NCI-H1105 treated with DMSO at 0.1 percent for 48 hours (cell line): ENCODE data around the gene AGBL4.
"Not testable (repeated sequence)": the region's sequence is repeated elsewhere in the genome, so short reads cannot be mapped to it uniquely, and the experiment has no call there.

ENCODE experiments used
- DNase-seq: peaks from one replicate; lab custom pipeline; 2025; lab: John Stamatoyannopoulos, UW

Gene AGBL4

GRCh38 chr1:49306507-49307070 lies 717.2 kb downstream of the AGBL4 start:
- DNase-seq: no peak

DNA sequence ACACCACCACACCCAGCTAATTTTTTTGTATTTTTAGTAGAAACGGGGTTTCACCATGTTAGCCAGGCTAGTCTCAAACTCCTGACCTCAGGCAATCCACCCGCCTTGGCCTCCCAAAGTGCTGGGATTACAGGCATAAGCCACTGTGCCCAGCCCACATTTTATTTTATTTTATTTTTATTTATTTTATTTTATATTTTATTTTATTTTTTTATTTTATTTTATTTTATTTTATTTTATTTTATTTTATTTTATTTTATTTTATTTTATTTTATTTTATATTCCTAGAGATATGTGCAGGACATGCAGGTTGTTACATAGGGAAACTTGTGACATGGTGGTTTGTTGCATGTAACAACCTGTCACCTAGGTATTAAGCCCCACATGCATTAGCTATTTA lies 721.4 kb downstream of the AGBL4 start:
- DNase-seq: not testable (repeated sequence)

DNA sequence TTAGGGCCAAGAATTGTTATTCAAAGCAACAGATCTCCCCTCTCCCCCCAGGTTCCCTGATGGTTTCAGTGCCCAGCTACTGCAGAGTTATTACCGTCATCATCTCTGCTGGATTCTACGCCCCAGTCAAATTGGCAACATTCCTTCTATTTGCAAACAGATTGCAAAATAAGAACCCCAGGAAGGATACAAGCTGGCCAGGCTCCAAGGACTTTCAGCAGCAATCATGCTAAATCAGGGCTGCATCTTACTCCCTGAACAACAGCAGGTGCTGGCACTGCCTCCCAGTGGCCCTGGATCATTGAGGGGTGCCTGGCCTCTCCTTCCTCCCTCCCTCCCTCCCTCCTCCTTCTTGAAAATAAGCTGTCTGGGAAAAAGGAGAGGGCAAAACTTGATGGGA lies 725.5 kb downstream of the AGBL4 start:
- DNase-seq: no peak

- DNase-seq: no peak
Measured at GRCh38 chr1:49297783-49298182, 726.0 kb downstream of the AGBL4 start.

DNA sequence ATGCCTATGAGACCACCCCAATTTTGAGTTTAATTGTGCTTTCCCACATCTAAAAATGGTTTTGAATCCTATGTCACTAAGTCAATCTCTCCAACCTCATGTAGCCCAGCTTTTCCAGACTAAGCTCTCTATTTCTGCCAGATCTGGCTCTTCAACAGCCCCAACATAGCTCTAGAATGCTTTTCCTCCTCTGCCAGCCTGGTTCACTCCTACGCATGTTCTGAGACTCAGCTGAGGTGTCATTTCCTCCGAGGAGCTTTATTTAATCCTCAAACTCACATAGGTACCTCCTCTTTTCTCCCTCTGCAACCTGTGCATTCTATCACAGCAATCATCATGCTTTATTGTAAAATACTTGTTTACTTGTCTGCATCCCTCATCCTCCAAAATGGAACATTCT lies 729.2 kb downstream of the AGBL4 start:
- DNase-seq: no peak

- no peak for DNase-seq
Measured at GRCh38 chr1:49293016-49293415, 730.7 kb downstream of the AGBL4 start.

- not testable (repeated sequence) for DNase-seq
Measured at GRCh38 chr1:49257211-49258049, 766.3 kb downstream of the AGBL4 start.

DNA sequence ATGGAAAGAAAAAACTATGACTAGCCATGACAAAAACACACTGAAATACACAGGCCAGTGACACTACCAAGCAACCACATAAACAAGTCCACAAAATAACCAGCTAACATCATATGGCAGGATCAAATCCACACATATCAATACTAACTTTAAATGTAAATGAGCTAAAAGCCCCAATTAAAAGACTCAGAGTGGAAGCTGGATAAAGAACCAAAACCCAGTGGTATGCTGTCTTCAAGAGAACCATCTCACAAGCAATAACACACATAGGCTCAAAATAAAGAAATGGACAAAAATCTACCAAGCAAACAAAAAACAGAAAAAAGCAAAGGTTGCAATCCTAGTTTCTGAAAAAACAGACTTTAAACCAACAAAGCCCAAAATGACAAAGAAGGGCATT lies 770.8 kb downstream of the AGBL4 start:
- no peak for DNase-seq

DNA sequence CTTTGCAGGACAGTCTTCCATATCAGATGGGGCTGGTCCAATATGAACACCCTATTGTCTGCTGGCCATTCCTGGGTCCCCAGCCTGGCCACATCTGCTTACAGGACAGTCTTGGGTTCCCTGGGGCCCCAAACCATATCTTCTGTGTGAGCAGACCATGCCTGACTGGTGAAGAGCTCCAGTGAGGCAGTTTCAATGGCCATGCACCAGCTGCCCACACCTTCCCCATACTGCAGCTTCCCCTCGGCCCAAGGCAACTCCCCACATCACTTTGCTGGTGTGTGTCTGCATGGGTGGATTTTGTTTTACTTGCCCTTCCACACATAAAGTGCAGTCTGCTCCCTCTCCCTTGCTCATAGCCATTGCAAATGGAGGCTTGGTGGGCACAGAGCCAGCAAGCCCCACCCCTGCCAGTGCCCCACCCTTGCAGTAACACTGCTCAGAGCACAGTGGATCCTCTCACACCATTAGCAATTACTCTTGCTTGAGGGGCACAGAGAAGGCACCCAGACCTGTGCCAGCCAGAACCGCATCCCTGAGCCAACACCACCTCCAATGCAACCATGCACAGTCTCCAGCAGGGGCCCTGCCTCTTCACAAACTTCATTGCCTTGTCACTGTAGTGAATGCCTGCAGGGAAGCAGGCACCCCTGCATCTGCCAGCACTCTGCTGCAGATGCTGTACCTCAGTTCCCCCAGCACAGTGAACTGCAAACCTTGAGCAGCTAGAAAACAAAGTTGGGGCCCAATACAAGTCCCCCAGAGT lies 772.6 kb downstream of the AGBL4 start:
- no peak for DNase-seq

DNA sequence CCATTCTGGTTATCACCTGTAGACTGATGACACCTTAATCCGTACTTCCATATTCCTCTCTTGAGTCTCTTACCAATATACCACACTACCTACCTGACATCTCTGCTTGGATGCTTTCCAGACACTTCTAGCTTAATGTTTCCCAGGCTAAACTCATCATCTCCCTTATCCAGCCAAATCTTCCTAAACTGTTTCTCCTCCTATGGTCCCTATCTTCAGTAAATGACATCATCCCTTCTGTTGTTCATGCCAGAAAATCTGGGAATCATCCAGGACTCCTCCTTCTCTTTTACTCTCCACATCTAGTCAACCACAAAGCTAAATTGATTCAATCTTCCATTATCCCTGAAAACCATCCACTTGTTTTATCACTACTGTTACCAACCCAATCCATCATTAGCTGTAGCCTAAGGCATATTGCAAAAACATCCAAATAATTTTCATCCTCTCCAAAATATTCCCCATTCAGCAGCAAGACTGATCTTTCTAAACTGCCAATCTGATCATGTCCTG lies 783.0 kb downstream of the AGBL4 start:
- DNase-seq: no peak

DNA sequence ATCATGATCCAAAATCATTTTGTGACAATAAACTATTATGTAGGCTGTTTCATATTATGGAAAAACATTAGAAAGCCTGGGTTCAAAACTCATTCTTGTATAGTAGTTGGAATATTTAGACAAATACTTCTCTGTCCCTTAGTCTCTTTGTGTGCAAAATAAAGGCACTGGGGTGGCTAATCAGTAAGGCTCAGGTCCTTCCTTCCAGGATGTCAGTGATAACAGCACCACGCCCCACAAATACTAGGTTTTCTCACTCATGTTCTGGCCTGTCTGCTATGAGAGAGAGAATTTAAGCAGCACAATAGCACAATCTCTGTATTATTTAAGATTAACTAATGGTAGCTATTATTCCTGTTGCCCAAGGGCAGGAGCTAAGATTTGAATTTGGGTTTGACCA lies 788.8 kb downstream of the AGBL4 start:
- no peak for DNase-seq

- DNase-seq: no peak
Measured at GRCh38 chr1:49229555-49229954, 794.2 kb downstream of the AGBL4 start.

GRCh38 chr1:49226758-49227157 lies 797.0 kb downstream of the AGBL4 start:
- no peak for DNase-seq

GRCh38 chr1:49225464-49225863 lies 798.3 kb downstream of the AGBL4 start:
- DNase-seq: no peak

DNA sequence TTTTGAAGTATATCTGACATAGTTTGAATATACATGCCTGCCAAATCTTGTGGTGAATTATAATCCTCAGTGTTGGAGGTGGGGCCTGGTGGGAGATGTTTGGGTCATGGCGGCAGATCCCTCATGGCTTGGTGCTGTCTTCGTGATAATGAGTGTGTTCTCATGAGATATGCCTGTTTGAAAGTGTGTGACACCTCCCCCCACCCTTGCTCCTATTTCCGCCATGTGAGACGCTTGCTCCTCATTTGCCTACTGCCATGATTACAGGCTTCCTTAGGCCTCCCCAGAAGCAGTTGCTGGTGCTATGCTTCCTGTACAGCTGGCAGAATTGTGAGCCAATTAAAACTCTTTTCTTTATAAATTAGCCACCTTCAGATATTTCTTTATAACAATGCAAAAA lies 810.5 kb downstream of the AGBL4 start:
- no peak for DNase-seq

- no peak for DNase-seq
Measured at GRCh38 chr1:49208712-49209111, 815.0 kb downstream of the AGBL4 start.

DNA sequence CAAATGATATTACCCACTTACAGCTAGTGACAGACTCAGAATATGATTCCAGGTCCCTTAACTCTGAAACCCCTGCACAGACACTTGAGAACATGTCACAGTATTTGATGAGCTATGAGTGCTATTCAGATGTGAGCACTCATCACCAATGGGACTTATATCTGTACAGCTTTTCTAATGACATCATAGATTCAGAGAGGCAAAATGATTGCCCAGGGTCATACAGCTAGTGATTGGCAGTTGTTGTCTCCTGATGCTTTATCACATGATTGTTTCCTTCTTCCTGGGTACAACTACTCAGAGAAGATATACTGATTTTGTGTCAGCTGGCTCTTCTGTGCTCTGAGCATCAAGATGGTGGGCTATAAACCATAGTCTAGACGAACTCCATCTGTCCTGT lies 819.0 kb downstream of the AGBL4 start:
- DNase-seq: no peak

DNA sequence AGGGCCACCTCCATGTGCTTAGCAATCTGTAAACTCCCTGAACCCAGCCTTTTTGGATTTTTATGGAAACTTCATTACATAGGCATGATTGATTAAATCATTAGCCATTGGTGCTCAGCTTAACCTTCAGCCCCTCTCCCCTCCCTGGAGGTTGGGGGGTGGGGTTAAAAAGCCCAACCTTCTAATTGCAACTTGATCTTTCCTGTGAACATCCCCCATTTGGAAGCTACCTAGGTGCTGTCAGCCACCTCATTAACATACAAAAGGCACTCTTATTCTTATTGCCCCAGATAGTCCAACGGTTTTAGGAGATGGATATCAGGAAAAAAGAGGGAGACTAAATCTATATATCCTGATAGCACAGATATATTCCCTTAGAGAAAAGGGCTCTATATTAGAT lies 823.0 kb downstream of the AGBL4 start:
- DNase-seq: no peak

GRCh38 chr1:49199564-49199963 lies 824.2 kb downstream of the AGBL4 start:
- no peak for DNase-seq

- no peak for DNase-seq
Measured at GRCh38 chr1:49197081-49197480, 826.7 kb downstream of the AGBL4 start.

GRCh38 chr1:49190138-49190537 lies 833.6 kb downstream of the AGBL4 start:
- DNase-seq: no peak

- DNase-seq: no peak
Measured at GRCh38 chr1:49187056-49187455, 836.7 kb downstream of the AGBL4 start.

- no peak for DNase-seq
Measured at GRCh38 chr1:49185450-49185980, 838.2 kb downstream of the AGBL4 start.
